Ishikawa (cell line): ENCODE measurements around the gene RPL3.

Experiments used
- CREB1 ChIP-seq: IDR thresholded peaks from 2 replicates; pipeline ENCODE4 v1.6.1; 2012; ENCODE audit warnings: low read depth
- EP300 ChIP-seq: IDR thresholded peaks from 2 replicates; pipeline ENCODE4 v1.6.1; 2012; ENCODE audit warnings: borderline replicate concordance
- REST ChIP-seq: IDR thresholded peaks from 2 replicates; pipeline ENCODE4 v1.6.1; 2012; ENCODE audit warnings: low read depth, mild to moderate bottlenecking
- TAF1 ChIP-seq: IDR thresholded peaks from 2 replicates; pipeline ENCODE4 v1.6.1; 2012; ENCODE audit warnings: low read depth, mild to moderate bottlenecking
- USF1 ChIP-seq: IDR thresholded peaks from 2 replicates; pipeline ENCODE4 v1.6.1; 2012

GRCh38 chr22:39344046-39344390, 24.6 kb upstream of the RPL3 start:
- TF ChIP-seq TAF1 (no peak), REST (no peak), CREB1 (no peak), EP300 (no peak), USF1 (no peak)
